Measurements from ENCODE around the gene PRUNE2.

- TF ChIP-seq, protein P1, sequence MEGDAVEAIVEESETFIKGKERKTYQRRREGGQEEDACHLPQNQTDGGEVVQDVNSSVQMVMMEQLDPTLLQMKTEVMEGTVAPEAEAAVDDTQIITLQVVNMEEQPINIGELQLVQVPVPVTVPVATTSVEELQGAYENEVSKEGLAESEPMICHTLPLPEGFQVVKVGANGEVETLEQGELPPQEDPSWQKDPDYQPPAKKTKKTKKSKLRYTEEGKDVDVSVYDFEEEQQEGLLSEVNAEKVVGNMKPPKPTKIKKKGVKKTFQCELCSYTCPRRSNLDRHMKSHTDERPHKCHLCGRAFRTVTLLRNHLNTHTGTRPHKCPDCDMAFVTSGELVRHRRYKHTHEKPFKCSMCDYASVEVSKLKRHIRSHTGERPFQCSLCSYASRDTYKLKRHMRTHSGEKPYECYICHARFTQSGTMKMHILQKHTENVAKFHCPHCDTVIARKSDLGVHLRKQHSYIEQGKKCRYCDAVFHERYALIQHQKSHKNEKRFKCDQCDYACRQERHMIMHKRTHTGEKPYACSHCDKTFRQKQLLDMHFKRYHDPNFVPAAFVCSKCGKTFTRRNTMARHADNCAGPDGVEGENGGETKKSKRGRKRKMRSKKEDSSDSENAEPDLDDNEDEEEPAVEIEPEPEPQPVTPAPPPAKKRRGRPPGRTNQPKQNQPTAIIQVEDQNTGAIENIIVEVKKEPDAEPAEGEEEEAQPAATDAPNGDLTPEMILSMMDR (IDR thresholded peaks at IDR 0.05): no peak
- no peak for TF ChIP-seq POLR2A (IDR thresholded peaks at IDR 0.05)
Measured at GRCh38 chr9:76603448-76603895, 302.4 kb downstream of the PRUNE2 start.

All from adrenal gland (tissue), 5 donors.